SK-N-MC (cell line): ENCODE data around the gene FILIP1L.
"Not testable (repeated sequence)": the region's sequence is repeated elsewhere in the genome, so short reads cannot be mapped to it uniquely, and the experiment has no call there.

Experiments
- DNase-seq: peaks from one replicate; pipeline ENCODE4 v3.0.0-alpha.2; 2011; ENCODE audit warnings: low read depth, low spot score
- H3K27ac ChIP-seq: fragments of 200-600 bp; sonication (generic); 2 replicates; pipeline ENCODE4 v1.5.1; 2016; ENCODE audit warnings: mixed run types
- H3K36me3 ChIP-seq: fragments of 200-600 bp; sonication (generic); 2 replicates; pipeline ENCODE4 v1.6.1; 2017; ENCODE audit warnings: antibody characterized with exemption, low read length, mixed read lengths; ENCODE audit not compliant: insufficient read depth
- H3K4me3 ChIP-seq: fragments of 200-600 bp; sonication (generic); 2 replicates; pipeline ENCODE4 v1.5.1; 2016
- H3K9ac ChIP-seq: fragments of 200-600 bp; sonication (generic); 2 replicates; pipeline ENCODE4 v1.8.0; 2017; ENCODE audit warnings: mixed run types, mixed read lengths; ENCODE audit not compliant: insufficient read length
- H3K9me3 ChIP-seq: fragments of 200-600 bp; sonication (generic); 2 replicates; pipeline ENCODE4 v1.6.1; 2017; ENCODE audit warnings: low read depth, mild to moderate bottlenecking, antibody characterized with exemption, low read length, moderate library complexity, mixed read lengths
- EZH2 ChIP-seq: fragments of 200-600 bp; sonication (generic); IDR thresholded peaks from one replicate; pipeline ENCODE4 v1.6.1; 2017; ENCODE audit warnings: antibody characterized with exemption
- FOXP2 ChIP-seq: optimal IDR thresholded peaks from 2 replicates; pipeline ENCODE3; 2011; ENCODE audit warnings: mild to moderate bottlenecking, moderate library complexity; ENCODE audit not compliant: insufficient read depth; ENCODE audit errors: extremely low read length, control extremely low read depth
- POLR2AphosphoS5 ChIP-seq: IDR thresholded peaks from 2 replicates; pipeline ENCODE4 v1.6.1; 2012; ENCODE audit warnings: mild to moderate bottlenecking, low read depth, low read length, borderline replicate concordance

The FILIP1L gene

DNA sequence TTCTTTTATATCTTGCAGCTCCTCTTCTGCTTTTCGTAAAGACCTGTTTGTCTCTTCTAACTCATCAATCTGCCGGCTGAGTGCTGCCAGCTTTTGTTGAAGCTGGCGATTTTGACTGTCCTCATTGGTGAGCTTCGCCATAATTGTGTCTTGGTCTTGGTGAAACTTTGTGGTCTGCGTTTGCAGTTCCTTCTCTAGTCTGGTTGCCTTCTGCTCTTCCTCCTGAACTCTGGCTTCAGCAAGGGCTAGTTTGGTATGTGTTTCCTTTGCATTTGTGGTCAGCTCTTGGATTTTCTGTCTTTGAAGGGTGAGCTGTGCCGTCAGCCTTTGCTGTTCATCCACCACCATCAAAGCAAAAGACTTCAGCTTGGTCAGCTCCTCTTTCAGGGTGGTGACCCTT, 263.7 kb downstream of the FILIP1L start:
- DNase-seq, result no peak
- TF ChIP-seq EZH2, result no peak
- no peak for TF ChIP-seq POLR2AphosphoS5
- TF ChIP-seq FOXP2, result no peak
- H3K36me3 ChIP-seq, result no peaks in the 10 kb centered on the region

DNA sequence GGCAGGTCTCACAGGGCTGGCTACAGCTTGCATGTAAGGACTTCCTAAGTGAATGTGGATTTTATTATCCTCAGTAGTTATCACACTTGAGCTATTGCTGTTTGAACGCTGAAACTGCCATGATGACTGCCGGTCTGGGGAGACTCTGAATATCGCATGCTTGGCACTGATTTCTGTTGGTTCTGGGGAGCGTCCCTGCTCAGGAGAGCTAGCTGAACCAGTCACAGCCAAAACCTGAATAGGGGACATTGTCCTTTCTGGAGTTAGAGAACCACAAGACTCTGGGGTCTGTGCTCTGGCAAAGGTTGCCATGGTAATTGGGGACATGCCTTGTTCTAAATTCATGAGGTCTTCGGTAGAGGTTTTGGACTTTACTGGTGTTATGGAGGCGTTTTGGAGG, 265.9 kb downstream of the FILIP1L start:
- H3K36me3 ChIP-seq, result no peaks in the 10 kb centered on the region
- TF ChIP-seq EZH2, result no peak
- TF ChIP-seq POLR2AphosphoS5, result no peak
- TF ChIP-seq FOXP2, result no peak
- no peak overlapping the region for H3K4me3 ChIP-seq
- H3K9ac ChIP-seq, result no peak overlapping the region
- no peaks in the 10 kb centered on the region for H3K9me3 ChIP-seq
- DNase-seq, result no peak
- no peak overlapping the region for H3K27ac ChIP-seq

More for the DNA sequence above, 263.7 kb downstream of the FILIP1L start:
- no peak overlapping the region for H3K4me3 ChIP-seq
- H3K27ac ChIP-seq, result no peak overlapping the region
- H3K9ac ChIP-seq, result no peak overlapping the region
- H3K9me3 ChIP-seq, result no peaks in the 10 kb centered on the region

DNA sequence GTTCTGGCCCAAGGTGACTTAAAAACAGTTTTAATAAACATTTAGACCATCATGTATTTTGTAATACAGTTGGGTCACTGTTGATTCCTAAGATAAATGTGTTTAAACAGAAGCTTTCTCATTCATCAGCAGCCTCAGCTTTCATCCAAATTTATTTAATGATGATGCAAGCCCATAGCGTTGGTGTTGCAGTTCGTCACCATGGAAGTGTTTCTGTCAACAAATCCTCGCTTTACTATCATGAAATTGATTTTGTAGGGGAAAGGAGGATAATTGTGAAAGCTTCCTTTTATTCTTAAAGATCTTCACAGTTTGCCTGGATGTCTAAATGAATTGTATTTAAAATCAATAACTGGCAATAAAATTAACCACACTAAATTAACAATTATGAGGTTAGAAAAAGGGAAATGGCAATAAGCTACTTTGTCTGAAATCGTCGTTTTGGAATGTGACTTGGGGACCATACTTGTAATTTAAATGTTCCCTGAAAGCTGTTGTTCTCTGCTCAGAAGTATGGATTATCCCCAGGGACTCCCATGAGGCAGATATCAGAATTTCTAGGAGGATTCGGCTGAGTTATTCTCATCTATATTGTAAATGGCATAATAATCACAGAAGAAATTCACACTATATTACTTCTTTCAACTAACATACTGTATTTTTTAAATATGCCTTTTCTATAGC, 267.7 kb downstream of the FILIP1L start:
- no peaks in the 10 kb centered on the region for H3K36me3 ChIP-seq
- DNase-seq, result no peak
- no peaks in the 10 kb centered on the region for H3K9me3 ChIP-seq
- H3K9ac ChIP-seq, result no peak overlapping the region
- TF ChIP-seq EZH2, result no peak
- no peak overlapping the region for H3K27ac ChIP-seq
- no peak overlapping the region for H3K4me3 ChIP-seq

DNA sequence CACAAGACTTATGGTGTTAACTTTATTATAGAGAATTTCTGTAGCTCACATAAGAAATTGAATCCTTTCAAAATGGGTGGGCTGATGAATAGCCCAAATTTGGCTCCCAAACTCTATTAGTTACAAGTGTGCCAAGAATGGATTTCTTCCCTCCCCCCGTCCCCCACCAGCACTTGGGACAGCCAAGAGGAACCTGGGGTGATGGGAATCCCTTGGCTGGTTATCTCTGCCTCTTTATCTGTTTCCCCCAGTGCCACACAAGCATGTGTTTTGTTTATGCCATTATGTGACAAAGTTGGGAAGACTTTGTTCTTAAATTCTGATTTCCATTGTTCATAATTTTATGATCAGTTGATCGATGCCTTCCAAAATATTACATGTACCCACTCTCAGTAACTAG, 268.3 kb downstream of the FILIP1L start:
- no peaks in the 10 kb centered on the region for H3K36me3 ChIP-seq
- no peak overlapping the region for H3K4me3 ChIP-seq
- no peak overlapping the region for H3K9ac ChIP-seq
- H3K27ac ChIP-seq, result no peak overlapping the region
- no peaks in the 10 kb centered on the region for H3K9me3 ChIP-seq
- no peak for TF ChIP-seq EZH2
- TF ChIP-seq FOXP2, result no peak
- TF ChIP-seq POLR2AphosphoS5, result no peak
- no peak for DNase-seq

DNA sequence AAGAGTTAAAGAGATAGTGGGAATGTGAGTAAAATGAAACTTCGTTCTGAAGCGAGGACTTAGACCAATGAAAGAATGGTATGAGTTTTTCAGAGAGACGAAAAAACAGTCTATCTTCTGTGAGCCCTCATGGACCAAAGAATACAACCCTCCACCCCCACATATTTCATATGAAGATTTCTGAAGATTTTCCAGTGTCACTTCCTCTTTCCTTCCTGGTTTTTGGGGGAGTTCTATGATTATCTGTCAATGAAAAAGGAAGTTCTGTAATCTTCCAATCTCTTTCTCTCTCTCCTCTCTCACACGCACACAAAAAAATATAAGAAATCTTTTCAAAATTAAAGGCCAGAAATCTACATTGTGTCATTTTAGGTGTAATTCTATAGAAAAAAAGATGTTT, 269.0 kb downstream of the FILIP1L start:
- Histone ChIP-seq H3K9ac (no peak overlapping the region), H3K4me3 (no peak overlapping the region), H3K27ac (no peak overlapping the region), H3K9me3 (no peaks in the 10 kb centered on the region), H3K36me3 (no peaks in the 10 kb centered on the region)
- DNase-seq, result no peak
- TF ChIP-seq FOXP2 (no peak), EZH2 (no peak), POLR2AphosphoS5 (no peak)

DNA sequence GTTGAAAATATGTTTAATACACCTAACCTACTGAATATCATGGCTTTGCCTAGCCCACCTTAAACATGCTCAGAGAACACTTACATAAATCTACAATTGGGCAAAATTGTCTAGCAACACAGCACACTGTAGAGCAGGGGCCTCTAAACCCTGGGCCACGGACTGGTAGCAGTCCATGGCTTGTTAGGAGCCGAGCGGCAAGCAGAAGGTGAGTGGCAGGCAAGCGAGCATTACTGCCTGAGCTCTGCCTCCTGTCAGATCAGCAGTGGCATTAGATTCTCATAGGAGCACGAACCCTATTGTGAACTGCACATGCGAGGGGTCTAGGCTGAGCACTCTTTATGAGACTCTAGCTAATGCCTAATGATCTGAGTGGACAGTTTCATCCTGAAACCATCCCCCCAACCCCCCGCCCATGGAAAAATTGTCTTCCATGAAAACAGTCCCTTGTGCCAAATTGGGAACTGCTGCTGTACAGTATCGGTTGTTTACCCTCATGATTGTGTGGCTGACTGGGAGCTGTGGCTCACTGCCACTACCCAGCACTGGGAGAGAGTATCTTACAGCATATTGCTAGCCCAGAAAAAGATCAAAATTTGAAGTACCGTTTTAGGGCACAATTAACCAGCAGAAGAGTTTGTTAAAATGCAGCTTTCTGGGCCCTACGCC, 270.6 kb downstream of the FILIP1L start:
- DNase-seq, result no peak
- Histone ChIP-seq H3K9ac (no peak overlapping the region), H3K4me3 (no peak overlapping the region), H3K36me3 (no peaks in the 10 kb centered on the region), H3K27ac (no peak overlapping the region), H3K9me3 (no peaks in the 10 kb centered on the region)
- no peak for TF ChIP-seq FOXP2
- TF ChIP-seq POLR2AphosphoS5, result no peak
- no peak for TF ChIP-seq EZH2

DNA sequence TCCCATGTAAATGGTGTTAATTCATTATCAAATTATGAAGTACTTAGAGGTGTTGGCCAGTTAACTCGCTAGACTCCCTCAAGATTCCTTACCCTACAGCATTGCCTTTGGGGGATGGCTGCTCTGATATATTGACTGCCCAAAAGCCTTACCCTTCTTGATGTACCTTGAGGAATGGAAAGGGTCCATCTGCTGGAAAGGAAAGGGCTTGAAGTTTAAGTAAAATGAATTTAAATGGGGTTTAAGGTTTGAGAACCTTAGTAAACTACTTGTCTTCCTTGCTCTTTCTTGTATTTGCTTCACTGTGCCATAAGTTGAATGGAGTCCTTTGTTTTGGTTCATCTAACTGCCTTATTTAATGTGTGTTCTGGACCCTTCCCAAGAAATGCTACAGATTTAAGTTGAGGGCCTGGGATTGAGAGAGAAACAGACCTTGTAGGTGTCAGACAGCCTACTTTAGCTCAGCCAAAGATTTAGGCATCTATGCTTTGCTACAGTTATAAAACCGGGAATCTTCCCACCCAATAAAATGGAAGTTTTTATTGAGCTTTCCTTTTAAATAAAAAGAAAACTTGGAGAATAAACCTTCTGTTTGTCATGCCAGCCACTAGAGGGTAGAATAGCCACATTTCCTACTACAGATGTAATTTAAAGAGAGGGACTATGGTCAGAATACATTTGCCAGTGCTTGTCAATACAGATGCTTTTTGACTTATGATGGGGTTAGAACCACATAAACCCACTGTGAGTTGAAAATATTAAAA, 271.3 kb downstream of the FILIP1L start:
- H3K36me3 ChIP-seq, result no peaks in the 10 kb centered on the region
- TF ChIP-seq FOXP2 (no peak), EZH2 (no peak), POLR2AphosphoS5 (no peak)
- DNase-seq, result peak; percentile 35
- H3K4me3 ChIP-seq, result peak overlapping the region; percentile 55; the same call in 1 of the 2 replicates
- H3K27ac ChIP-seq, result peak overlapping the region; percentile 49; the same call in 1 of the 2 replicates
- H3K9me3 ChIP-seq, result no peaks in the 10 kb centered on the region
- H3K9ac ChIP-seq, result peak overlapping the region; percentile 29

DNA sequence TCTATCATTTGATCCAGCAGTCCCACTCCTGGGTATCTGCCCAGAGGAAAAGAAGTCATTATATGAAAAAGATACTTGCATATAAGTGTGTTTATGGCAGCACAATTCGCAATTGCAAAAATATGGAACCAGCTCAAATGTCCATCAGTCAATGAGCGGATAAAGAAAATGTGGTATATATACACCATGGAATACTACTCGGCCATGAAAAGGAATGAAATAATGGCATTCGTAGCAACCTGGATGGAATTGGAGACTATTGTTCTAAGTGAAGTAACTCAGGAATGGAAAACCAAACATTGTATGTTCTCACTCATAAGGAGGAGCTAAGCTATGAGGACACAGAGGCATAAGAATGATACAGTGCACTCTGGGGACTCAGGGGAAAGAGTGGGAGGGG, 272.4 kb downstream of the FILIP1L start:
- not testable (repeated sequence) for DNase-seq, H3K9ac ChIP-seq, H3K9me3 ChIP-seq, H3K27ac ChIP-seq, H3K4me3 ChIP-seq, H3K36me3 ChIP-seq

DNA sequence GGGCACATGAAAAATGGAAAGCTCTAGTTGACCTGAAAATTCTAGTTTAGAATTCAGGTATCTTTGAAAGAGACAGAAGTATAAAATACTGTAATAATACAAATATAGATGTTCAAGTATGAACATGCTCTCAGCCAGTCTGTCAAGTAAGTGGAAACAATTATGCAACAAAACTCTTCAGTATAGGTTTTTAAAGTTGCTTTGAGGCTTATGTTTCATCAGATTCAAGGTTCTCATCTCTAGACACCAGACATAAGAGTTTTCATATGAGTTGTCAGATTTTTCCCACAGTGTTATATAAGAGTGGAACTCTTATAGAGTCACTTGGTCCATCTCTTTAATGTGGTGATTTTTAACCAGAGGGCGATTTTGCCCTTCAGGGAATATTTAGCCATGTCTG, 274.7 kb downstream of the FILIP1L start:
- Histone ChIP-seq H3K36me3 (no peaks in the 10 kb centered on the region), H3K27ac (no peak overlapping the region), H3K9ac (no peak overlapping the region), H3K9me3 (no peaks in the 10 kb centered on the region), H3K4me3 (no peak overlapping the region)
- DNase-seq, result no peak
- TF ChIP-seq EZH2 (no peak), FOXP2 (no peak), POLR2AphosphoS5 (no peak)
